NCI-H2227 treated with DMSO at 0.1 percent for 48 hours (cell line): Measurements from ENCODE around the gene MBNL1.
"Not testable (repeated sequence)": the region's sequence is repeated elsewhere in the genome, so short reads cannot be mapped to it uniquely, and the experiment has no call there.

Source experiments
- DNase-seq: peaks from one replicate; lab custom pipeline; 2025; lab: John Stamatoyannopoulos, UW

Gene MBNL1

DNA sequence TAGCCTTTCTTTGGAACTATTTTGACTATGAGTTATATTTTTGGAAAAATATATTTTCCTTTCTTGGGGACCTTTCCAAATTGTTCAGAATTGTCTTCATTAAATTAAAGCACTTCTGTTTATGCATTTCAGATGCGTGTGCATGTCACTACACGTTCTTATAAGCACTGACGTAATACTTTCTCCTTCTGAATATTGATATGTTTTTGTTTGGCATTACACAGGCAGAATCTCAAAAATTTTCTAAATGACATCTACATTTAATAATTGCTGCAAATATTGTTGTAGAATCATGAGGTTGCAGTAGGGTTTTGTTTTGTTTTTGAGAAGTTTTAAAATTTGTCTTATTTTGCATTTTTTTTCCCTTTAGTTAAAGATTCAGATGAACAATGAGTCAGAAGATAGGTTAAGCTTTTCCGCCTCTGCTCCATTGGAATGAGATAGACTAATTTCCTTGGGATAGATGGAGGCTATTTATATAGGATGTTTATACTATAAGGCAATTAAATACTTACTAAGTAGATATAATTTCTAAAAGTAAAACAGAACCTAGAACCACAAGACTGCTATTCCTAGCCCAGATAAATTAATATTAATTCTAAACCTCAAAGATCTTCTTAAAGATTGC, 110.8 kb downstream of the MBNL1 start:
- DNase-seq, result no peak

- no peak for DNase-seq
Observed at GRCh38 chr3:152380043-152380442, 111.3 kb downstream of the MBNL1 start.

GRCh38 chr3:152381881-152382295, 113.2 kb downstream of the MBNL1 start:
- DNase-seq, result no peak

DNA sequence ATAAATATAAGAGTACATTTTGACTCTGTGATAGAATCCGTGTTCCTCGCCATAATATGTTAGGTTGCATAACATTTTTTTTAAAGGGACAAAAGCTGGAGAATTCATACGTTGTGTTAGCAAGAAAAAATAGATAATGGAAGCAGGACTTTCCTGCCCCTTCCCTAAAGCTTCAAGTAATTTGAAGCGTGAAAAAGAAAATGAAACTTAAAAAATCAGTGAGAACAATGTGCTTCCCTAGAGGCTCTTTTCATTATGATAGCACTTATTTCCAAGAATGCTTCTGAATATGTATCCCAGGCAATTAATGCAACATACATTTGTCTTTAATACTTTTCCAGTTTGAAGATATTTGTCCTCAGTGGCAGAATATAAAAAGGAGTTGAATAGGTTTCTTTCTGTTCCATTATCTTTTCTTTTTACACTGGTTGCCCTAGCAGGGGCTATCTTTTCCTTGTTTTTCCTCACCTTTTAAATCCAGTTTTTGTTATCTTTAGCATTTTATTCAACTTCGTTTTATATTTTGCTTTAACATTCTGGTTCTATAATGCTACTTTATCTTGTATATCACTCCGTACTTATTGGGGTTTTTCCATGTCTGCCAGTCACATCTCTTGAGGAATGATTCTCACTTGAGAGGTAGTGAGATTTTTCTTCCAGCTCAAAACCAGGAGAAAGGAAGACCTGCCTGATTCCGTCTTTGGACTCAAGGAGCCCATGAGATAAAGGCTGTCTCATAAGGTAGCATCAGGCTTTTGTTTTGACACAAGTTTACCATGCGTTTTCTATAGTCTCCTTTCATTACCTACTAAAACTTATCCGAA, 113.8 kb downstream of the MBNL1 start:
- no peak for DNase-seq

- no peak for DNase-seq
Observed at GRCh38 chr3:152383136-152383606, 114.4 kb downstream of the MBNL1 start.

- no peak for DNase-seq
Observed at GRCh38 chr3:152384412-152384811, 115.7 kb downstream of the MBNL1 start.

DNA sequence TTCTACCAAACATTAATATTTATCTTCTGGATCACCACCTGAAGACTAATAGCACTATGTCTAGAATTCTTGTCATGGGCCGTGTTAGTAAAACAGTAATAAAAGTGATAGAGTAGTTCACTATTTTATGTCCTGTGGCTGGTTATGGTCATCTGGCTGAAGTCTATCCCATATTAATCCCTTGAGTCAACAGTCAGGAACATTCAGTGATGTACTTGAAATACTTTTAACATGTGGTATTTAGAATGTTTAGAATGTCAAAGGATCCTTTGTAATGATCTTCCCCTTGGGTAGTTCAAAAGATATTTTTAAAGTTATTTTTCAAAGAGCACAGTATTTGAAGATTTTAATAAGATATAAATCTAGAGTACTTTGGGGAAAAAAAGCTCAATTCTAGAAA, 117.0 kb downstream of the MBNL1 start:
- DNase-seq, result no peak

- DNase-seq, result no peak
Observed at GRCh38 chr3:152386208-152386607, 117.5 kb downstream of the MBNL1 start.

DNA sequence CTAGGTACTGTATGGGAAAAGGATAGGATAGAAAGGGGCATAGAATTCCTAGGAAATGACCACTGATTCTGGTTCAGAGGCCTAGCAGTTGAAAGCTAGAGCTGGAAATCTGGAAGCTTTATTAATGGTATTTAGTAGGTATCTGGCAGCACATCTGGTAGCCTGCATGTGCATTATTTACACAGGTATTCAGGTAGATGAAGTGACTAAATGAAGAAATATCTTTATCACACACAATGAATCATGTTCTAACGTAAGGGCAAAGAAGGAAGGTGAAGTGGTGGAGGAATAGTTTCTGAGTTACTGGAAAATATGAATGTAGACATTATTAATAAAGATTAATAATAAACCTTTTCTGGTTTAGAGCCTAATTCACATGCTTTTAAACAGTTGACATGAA, 119.9 kb downstream of the MBNL1 start:
- DNase-seq, result no peak

GRCh38 chr3:152389316-152389934, 120.7 kb downstream of the MBNL1 start:
- DNase-seq, result no peak

- DNase-seq, result no peak
Observed at GRCh38 chr3:152390647-152391046, 121.9 kb downstream of the MBNL1 start.

DNA sequence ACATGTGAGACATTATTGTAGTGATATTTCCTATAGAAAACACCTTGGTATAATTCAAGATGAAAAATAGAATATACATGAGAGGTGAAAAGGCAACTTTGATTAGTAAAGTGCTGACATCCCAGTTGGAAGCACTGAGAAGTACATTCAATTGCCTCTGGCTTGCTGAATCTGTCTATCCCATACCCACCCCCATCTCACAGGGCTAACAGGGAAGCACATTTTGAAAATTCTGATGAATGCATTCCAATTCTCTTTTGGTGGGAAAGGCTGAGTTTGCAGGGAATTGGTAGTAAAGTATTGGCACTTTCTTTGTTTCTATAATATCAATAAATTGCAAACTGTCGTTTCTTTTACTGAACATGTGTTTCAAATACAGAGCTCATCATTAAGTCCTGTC, 122.9 kb downstream of the MBNL1 start:
- DNase-seq, result no peak

GRCh38 chr3:152392272-152392880, 123.6 kb downstream of the MBNL1 start:
- no peak for DNase-seq

- DNase-seq, result no peak
Observed at GRCh38 chr3:152394246-152394645, 125.5 kb downstream of the MBNL1 start.

- no peak for DNase-seq
Observed at GRCh38 chr3:152395764-152396163, 127.0 kb downstream of the MBNL1 start.

- DNase-seq, result no peak
Observed at GRCh38 chr3:152396867-152397266, 128.1 kb downstream of the MBNL1 start.

DNA sequence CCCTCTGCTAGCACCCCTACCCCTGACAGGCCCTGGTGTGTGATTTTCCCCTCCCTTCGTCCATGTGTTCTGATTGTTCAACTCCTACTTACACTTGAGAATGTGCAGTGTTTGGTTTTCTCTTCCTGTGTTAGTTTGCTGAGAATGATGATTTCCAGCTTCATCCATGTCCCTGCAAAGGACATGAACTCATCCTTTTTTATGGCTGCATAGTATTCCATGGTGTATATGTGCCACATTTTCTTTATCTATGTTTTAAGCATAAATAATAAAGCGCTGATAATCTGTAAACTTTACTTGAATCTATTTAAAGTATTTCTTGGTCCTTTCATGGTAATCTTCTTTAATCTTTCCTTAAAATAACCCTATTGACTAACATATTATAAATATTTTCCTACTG, 128.6 kb downstream of the MBNL1 start:
- not testable (repeated sequence) for DNase-seq

GRCh38 chr3:152398495-152398894, 129.8 kb downstream of the MBNL1 start:
- no peak for DNase-seq

DNA sequence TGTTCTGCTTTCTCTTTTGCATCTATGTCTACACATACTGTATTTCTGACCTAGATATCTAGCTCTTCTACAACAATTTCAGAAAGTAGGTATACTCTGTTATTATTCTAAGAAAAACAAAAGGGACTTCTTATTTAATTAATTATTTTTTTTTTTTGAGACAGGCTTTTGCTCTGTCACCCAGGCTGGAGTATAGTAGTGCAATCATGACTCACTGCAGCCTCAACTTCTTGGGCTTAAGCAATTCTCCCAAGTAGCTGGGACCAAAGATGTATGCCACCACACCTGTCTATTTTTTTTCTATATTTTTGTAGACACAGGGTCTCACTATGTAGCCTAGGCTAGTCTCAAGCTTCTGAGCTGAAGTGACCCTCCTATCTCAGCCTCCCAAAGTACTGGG, 130.6 kb downstream of the MBNL1 start:
- no peak for DNase-seq

DNA sequence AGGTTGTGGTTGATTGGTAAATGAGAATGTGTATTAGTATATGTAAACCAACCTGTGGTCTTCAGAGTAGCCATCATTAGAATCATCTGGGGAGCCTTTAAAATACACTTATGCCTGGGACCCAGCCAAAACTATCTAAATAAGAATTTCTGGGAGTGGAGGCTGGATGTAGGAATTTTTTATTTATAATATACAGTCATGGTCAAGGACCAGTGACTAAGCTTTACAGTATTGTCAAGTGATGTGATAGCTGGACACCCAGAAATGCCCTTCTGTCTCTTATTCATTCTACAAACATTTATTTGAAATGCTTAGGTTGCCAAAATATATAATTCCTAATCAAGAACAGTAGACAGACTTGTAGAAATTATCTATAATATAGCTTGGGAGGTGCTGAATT, 132.2 kb downstream of the MBNL1 start:
- DNase-seq, result no peak

- no peak for DNase-seq
Observed at GRCh38 chr3:152402695-152403451, 134.1 kb downstream of the MBNL1 start.

DNA sequence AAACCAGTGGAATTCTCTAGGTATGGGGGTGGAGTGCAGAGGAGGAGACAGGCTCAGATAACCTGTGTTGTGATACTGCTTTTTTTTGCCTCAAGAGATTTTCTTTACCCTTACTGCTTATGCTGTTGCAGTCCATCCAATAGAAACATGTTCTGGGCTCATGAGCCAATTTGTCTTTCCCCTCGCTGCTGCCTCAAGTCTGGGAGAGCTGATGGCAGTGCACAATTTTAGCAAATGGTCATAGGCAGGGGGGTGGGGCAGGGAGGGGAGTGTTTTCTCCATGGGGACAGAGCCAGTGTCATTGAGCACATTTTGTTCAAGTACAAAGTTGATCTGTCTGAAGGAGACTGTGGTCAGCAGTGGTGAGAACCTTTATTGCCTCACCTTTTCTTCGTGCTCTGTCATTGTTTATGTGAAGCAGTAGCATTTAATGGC, 134.9 kb downstream of the MBNL1 start:
- no peak for DNase-seq
